ENCODE measurements around the gene ACSM2A. TPM values are rescaled to one million over a fixed set of nuclear protein-coding genes. Genes with fewer than 3 reads are reported as not detected.
"Not testable (repeated sequence)": the region's sequence is repeated elsewhere in the genome, so short reads cannot be mapped to it uniquely, and the experiment has no call there.

Gene ACSM2A
- total and polyA plus RNA-seq, 2 of the 4 experiments (the other 2 are of a cell fraction): not detected

- POLR2A ChIA-PET (ENCODE audit: unreplicated experiment): no interaction called here
- no peak overlapping the region for H2BK5ac ChIP-seq (ENCODE audit: low read depth, low read length, poor library complexity, severe bottlenecking)
- no peak overlapping the region for H2BK120ac ChIP-seq (ENCODE audit: low read depth, low read length)
- no peaks in the 10 kb centered on the region for H3K79me1 ChIP-seq (ENCODE audit: low read depth in 1 of 2, low read length in 2 of 2)
- no peak overlapping the region for H4K91ac ChIP-seq (ENCODE audit: insufficient read depth, low read depth, low read length)
- H3K23ac ChIP-seq (ENCODE audit: low read depth, low read length): no peak overlapping the region
- no peak for TF ChIP-seq MAFK (IDR thresholded peaks at IDR 0.05; ENCODE audit: low read depth, low read length)
- no peak for TF ChIP-seq POLR2A (IDR thresholded peaks at IDR 0.05; ENCODE audit: low read depth, low read length)
- no peak overlapping the region for H2AK9ac ChIP-seq (replicated peaks; ENCODE audit: low read depth, low read length, poor library complexity)
- H3K4me2 ChIP-seq (ENCODE audit: low read depth, low read length): no peak overlapping the region
- no peaks in the 10 kb centered on the region for H3K36me3 ChIP-seq (ENCODE audit: control insufficient read depth, insufficient read depth, low read length)
- DNase-seq: no peak
- no peaks in the 10 kb centered on the region for H3K27me3 ChIP-seq (ENCODE audit: control insufficient read depth, insufficient read depth, low read length)
- H2AFZ ChIP-seq (replicated peaks; ENCODE audit: low read length, poor library complexity): no peak overlapping the region
- WGBS, 2 experiments (ENCODE audit: extremely low coverage in 2 of 2, insufficient read length in 1 of 2): no CpG with 5 or more reads among the region's 1 CpG
- H3K4me3 ChIP-seq (ENCODE audit: insufficient read depth, low read depth, low read length): no peak overlapping the region
- BruUV-seq (replicated peaks): no TSS peak
- in situ Hi-C loops (cut with MboI; ENCODE audit: low sequenced_read_pairs) (no loop called here), dilution Hi-C loops (cut with HindIII; ENCODE audit: low sequenced_read_pairs, unreplicated experiment) (no loop called here), intact Hi-C loops (cut with micrococcal nuclease) (no loop called here)
- no peak overlapping the region for H3K27ac ChIP-seq (ENCODE audit: insufficient read depth, low read length)
- no peaks in the 10 kb centered on the region for H3K9me1 ChIP-seq (ENCODE audit: insufficient read depth, low read length)
- peaks cover 1% of the 10 kb centered on the region for H3K9me3 ChIP-seq (ENCODE audit: control insufficient read depth, insufficient read depth, low read length)
- H2BK20ac ChIP-seq (ENCODE audit: low read depth, low read length): no peak overlapping the region
- no peak overlapping the region for H3K18ac ChIP-seq (ENCODE audit: low read depth, low read length)
- H3K14ac ChIP-seq (replicated peaks; ENCODE audit: low read depth, low read length): no peak overlapping the region
- H3K4me1 ChIP-seq (ENCODE audit: control insufficient read depth, insufficient read depth, low read length): no peaks in the 10 kb centered on the region
- no peak overlapping the region for H4K8ac ChIP-seq (ENCODE audit: low read depth in 2 of 2, low read length in 2 of 2)
- no peak overlapping the region for H3K4ac ChIP-seq (ENCODE audit: low read depth, low read length)
- H4K5ac ChIP-seq (ENCODE audit: low read depth, low read length): no peak overlapping the region
- H2AK5ac ChIP-seq (ENCODE audit: low read depth, low read length): no peak overlapping the region
- H3K9ac ChIP-seq (ENCODE audit: low read depth, low read length): no peak overlapping the region
- H2BK15ac ChIP-seq (ENCODE audit: low read depth, low read length): no peak overlapping the region
- no peak overlapping the region for H3K56ac ChIP-seq (ENCODE audit: extremely low read depth, insufficient read depth, low read length)
- no peaks in the 10 kb centered on the region for H4K20me1 ChIP-seq (ENCODE audit: insufficient read depth, low read length)
- no peak for ATAC-seq (ENCODE audit: low read depth)
- CTCF ChIA-PET: no interaction called here
These were observed 68.8 kb downstream of the ACSM2A start for GRCh38 chr16:20520103-20520502.

DNA sequence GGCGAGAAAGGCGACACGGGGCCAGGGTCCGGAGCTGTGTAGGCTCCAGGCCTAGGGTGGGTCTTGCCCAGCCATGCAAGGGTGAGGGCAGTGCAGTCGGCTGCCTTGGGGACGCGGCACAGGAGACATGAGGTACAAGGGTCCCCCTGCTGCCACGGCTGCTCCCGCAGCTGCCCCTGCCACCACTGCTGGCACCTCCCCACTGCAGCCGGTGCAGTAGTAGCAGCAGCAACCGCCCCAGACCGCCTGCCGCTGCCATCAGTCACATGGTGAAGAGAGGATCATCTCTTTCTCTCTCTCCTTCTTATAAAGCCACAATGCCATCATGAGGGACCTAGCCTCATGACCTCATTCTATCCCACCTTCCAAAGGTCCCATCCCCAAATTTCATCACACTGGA lies 80.5 kb downstream of the ACSM2A start:
- H3K9me3 ChIP-seq (ENCODE audit: control insufficient read depth, insufficient read depth, low read length); H4K91ac ChIP-seq (ENCODE audit: insufficient read depth, low read depth, low read length); H3K4me3 ChIP-seq (ENCODE audit: insufficient read depth, low read depth, low read length); H3K79me1 ChIP-seq (ENCODE audit: low read depth in 1 of 2, low read length in 2 of 2); H3K4me2 ChIP-seq (ENCODE audit: low read depth, low read length); H3K9me1 ChIP-seq (ENCODE audit: insufficient read depth, low read length); H3K14ac ChIP-seq (replicated peaks; ENCODE audit: low read depth, low read length); H3K9ac ChIP-seq (ENCODE audit: low read depth, low read length); H2AFZ ChIP-seq (replicated peaks; ENCODE audit: low read length, poor library complexity); H2BK15ac ChIP-seq (ENCODE audit: low read depth, low read length); intact Hi-C loops (cut with micrococcal nuclease); H3K27me3 ChIP-seq (ENCODE audit: control insufficient read depth, insufficient read depth, low read length); H3K56ac ChIP-seq (ENCODE audit: extremely low read depth, insufficient read depth, low read length); H3K36me3 ChIP-seq (ENCODE audit: control insufficient read depth, insufficient read depth, low read length); ATAC-seq (ENCODE audit: low read depth); H2AK5ac ChIP-seq (ENCODE audit: low read depth, low read length); H4K20me1 ChIP-seq (ENCODE audit: insufficient read depth, low read length); H4K5ac ChIP-seq (ENCODE audit: low read depth, low read length); H2BK120ac ChIP-seq (ENCODE audit: low read depth, low read length); H4K8ac ChIP-seq (ENCODE audit: low read depth in 2 of 2, low read length in 2 of 2); H3K18ac ChIP-seq (ENCODE audit: low read depth, low read length); H2AK9ac ChIP-seq (replicated peaks; ENCODE audit: low read depth, low read length, poor library complexity); H2BK20ac ChIP-seq (ENCODE audit: low read depth, low read length); H3K4me1 ChIP-seq (ENCODE audit: control insufficient read depth, insufficient read depth, low read length); H3K23ac ChIP-seq (ENCODE audit: low read depth, low read length); DNase-seq; BruUV-seq (replicated peaks); CTCF ChIA-PET; H3K27ac ChIP-seq (ENCODE audit: insufficient read depth, low read length); POLR2A ChIA-PET (ENCODE audit: unreplicated experiment); H2BK5ac ChIP-seq (ENCODE audit: low read depth, low read length, poor library complexity, severe bottlenecking); dilution Hi-C loops (cut with HindIII; ENCODE audit: low sequenced_read_pairs, unreplicated experiment); in situ Hi-C loops (cut with MboI; ENCODE audit: low sequenced_read_pairs); H3K4ac ChIP-seq (ENCODE audit: low read depth, low read length): not testable (repeated sequence)
- no CpG with 5 or more reads among the region's 13 CpGs for WGBS, 2 experiments (ENCODE audit: extremely low coverage in 2 of 2, insufficient read length in 1 of 2)
